Peyer's patch (tissue), 4 donors: ENCODE results near the gene GNAS-AS1. TPM values are rescaled to one million over a fixed set of nuclear protein-coding genes. Genes with fewer than 3 reads are reported as not detected.
A peak's percentile ranks its signal among the peaks of the same experiment; 100 is the strongest.

Experiments used
- DNase-seq, 3 donors: peaks; one replicate each; pipeline ENCODE4 v3.0.0-alpha.2; 2017 to 2019
- H3K27ac ChIP-seq, 4 donors: fragments of 200-600 bp; sonication (generic); one replicate each; pipeline ENCODE4 v1.5.1; 2016 to 2019
- H3K27me3 ChIP-seq, 2 donors: fragments of 200-600 bp; sonication (generic); one replicate each; pipeline ENCODE4 v1.5.1; 2019
- H3K36me3 ChIP-seq, 3 donors: fragments of 200-600 bp; sonication (generic); one replicate each; pipeline ENCODE4 v1.5.1; 2016 to 2019
- H3K4me1 ChIP-seq, 4 donors: fragments of 200-600 bp; sonication (generic); one replicate each; pipeline ENCODE4 v1.5.1; 2016 to 2019
- H3K4me3 ChIP-seq, 4 donors: fragments of 200-600 bp; sonication (generic); 1 replicate in 3 of 4; 2 replicates in 1 of 4; pipeline ENCODE4 v1.5.1; 2016 to 2019; ENCODE audit warnings: mild to moderate bottlenecking in 1 of 4
- H3K9me3 ChIP-seq, 4 donors: fragments of 200-600 bp; sonication (generic); one replicate each; pipeline ENCODE4 v1.5.1; 2016 to 2019; ENCODE audit warnings: mild to moderate bottlenecking in 1 of 4
- CTCF ChIP-seq, 6 experiments: fragments of 450-650 bp in 4 of 6; fragments of 200-600 bp in 2 of 6; sonication (generic) in 1 of 6; IDR thresholded peaks; one replicate each; pipeline ENCODE4 v1.5.1; 2017 to 2019; ENCODE audit warnings: antibody characterized with exemption in 6 of 6, mild to moderate bottlenecking in 3 of 6, moderate library complexity in 1 of 6
- POLR2A ChIP-seq, 2 donors: fragments of 450-650 bp; IDR thresholded peaks; one replicate each; pipeline ENCODE4 v1.5.1; 2017; ENCODE audit warnings: antibody characterized with exemption in 2 of 2, mild to moderate bottlenecking in 2 of 2, moderate library complexity in 2 of 2
- total RNA-seq, 4 donors: library from RNA; depleted of rRNA; stranded (reverse); fragments of >200 nt; gene quantifications; one replicate each; pipeline ENCODE4 v1.1.0, GENCODE V29; 2016

GNAS-AS1 gene
- total RNA-seq, 4 donors from 2014 or later = 0.67 to 1.3 TPM; not detected in 2

GRCh38 chr20:58790454-58790853, 60.2 kb downstream of the GNAS-AS1 start:
- no peaks in the 10 kb centered on the region for H3K27me3 ChIP-seq

GRCh38 chr20:58788896-58789544, 61.7 kb downstream of the GNAS-AS1 start:
- no peaks in the 10 kb centered on the region for H3K27me3 ChIP-seq
- no peaks in the 10 kb centered on the region for H3K4me1 ChIP-seq
- H3K36me3 ChIP-seq = no peaks in the 10 kb centered on the region
- no peak for TF ChIP-seq CTCF (IDR thresholded peaks at IDR 0.05)
- TF ChIP-seq POLR2A (IDR thresholded peaks at IDR 0.05) = no peak
- no peak overlapping the region for H3K4me3 ChIP-seq
- peak in 1 of 3 donors; percentile 15 for DNase-seq
- no peak overlapping the region for H3K27ac ChIP-seq
- H3K9me3 ChIP-seq = no peaks in the 10 kb centered on the region

More at GRCh38 chr20:58790454-58790853, 60.2 kb downstream of the GNAS-AS1 start:
- peak in 1 of 3 donors; percentile 15 for DNase-seq
- H3K36me3 ChIP-seq = no peaks in the 10 kb centered on the region
- H3K27ac ChIP-seq = no peak overlapping the region
- no peaks in the 10 kb centered on the region for H3K9me3 ChIP-seq
- no peak overlapping the region for H3K4me3 ChIP-seq
- no peaks in the 10 kb centered on the region for H3K4me1 ChIP-seq
- TF ChIP-seq CTCF (IDR thresholded peaks at IDR 0.05) (no peak), POLR2A (IDR thresholded peaks at IDR 0.05) (no peak)

GRCh38 chr20:58787211-58788005, 63.3 kb downstream of the GNAS-AS1 start:
- H3K9me3 ChIP-seq = no peaks in the 10 kb centered on the region
- no peak overlapping the region for H3K27ac ChIP-seq
- H3K27me3 ChIP-seq = no peaks in the 10 kb centered on the region
- no peaks in the 10 kb centered on the region for H3K4me1 ChIP-seq
- TF ChIP-seq POLR2A (IDR thresholded peaks at IDR 0.05) = no peak
- DNase-seq = peak in 1 of 3 donors; percentile 24
- H3K4me3 ChIP-seq = no peak overlapping the region
- no peaks in the 10 kb centered on the region for H3K36me3 ChIP-seq

- H3K27me3 ChIP-seq = no peaks in the 10 kb centered on the region
- DNase-seq = peak in 1 of 3 donors; percentile 28
- TF ChIP-seq CTCF (IDR thresholded peaks at IDR 0.05) (no peak), POLR2A (IDR thresholded peaks at IDR 0.05) (no peak)
These were observed 66.2 kb downstream of the GNAS-AS1 start for GRCh38 chr20:58784321-58785074.

GRCh38 chr20:58783511-58784011, 67.1 kb downstream of the GNAS-AS1 start:
- Histone ChIP-seq H3K27me3 (no peaks in the 10 kb centered on the region), H3K9me3 (no peaks in the 10 kb centered on the region), H3K4me1 (no peaks in the 10 kb centered on the region), H3K4me3 (no peak overlapping the region), H3K36me3 (no peaks in the 10 kb centered on the region), H3K27ac (no peak overlapping the region)
- TF ChIP-seq CTCF (IDR thresholded peaks at IDR 0.05) (no peak), POLR2A (IDR thresholded peaks at IDR 0.05) (no peak)
- DNase-seq = peak in 1 of 3 donors; percentile 14

More at GRCh38 chr20:58784321-58785074, 66.2 kb downstream of the GNAS-AS1 start:
- H3K27ac ChIP-seq = no peak overlapping the region
- H3K4me1 ChIP-seq = no peaks in the 10 kb centered on the region
- H3K9me3 ChIP-seq = no peaks in the 10 kb centered on the region
- no peaks in the 10 kb centered on the region for H3K36me3 ChIP-seq
- H3K4me3 ChIP-seq = no peak overlapping the region
